Heart right ventricle (tissue), 16 donors: ENCODE measurements around the gene BHLHA9. TPM values are rescaled to one million over a fixed set of nuclear protein-coding genes. Genes with fewer than 3 reads are reported as not detected.

Experiments used
- ATAC-seq, 8 donors: fragments of 200-7000 bp; cut with Tn5 transposase; one replicate each; pipeline ENCODE4 v1.9.1; 2020; ENCODE audit warnings: mild to moderate bottlenecking in 8 of 8, moderate library complexity in 8 of 8, moderate number of reproducible peaks in 1 of 8
- DNase-seq, 2 donors: peaks; one replicate each; pipeline ENCODE4 v3.0.0-alpha.2; 2020
- H3K27ac ChIP-seq, 10 donors: fragments of 200-600 bp; sonication (generic) in 2 of 10; one replicate each; pipeline versions ENCODE4 v1.5.0 to v1.8.0; 2020 to 2022; ENCODE audit warnings: mild to moderate bottlenecking in 3 of 10
- H3K27me3 ChIP-seq, 7 donors: fragments of 200-600 bp; one replicate each; pipeline ENCODE4 v1.8.0; 2021 to 2022; ENCODE audit warnings: mild to moderate bottlenecking in 2 of 7
- H3K36me3 ChIP-seq, 9 donors: fragments of 200-600 bp; sonication (generic) in 1 of 9; one replicate each; pipeline versions ENCODE4 v1.5.0 to v1.8.0; 2020 to 2022; ENCODE audit warnings: mild to moderate bottlenecking in 2 of 9
- H3K4me1 ChIP-seq, 9 donors: fragments of 200-600 bp; sonication (generic) in 1 of 9; one replicate each; pipeline versions ENCODE4 v1.5.0 to v1.8.0; 2020 to 2022; ENCODE audit warnings: mild to moderate bottlenecking in 4 of 9
- H3K4me3 ChIP-seq, 10 donors: fragments of 200-600 bp; sonication (generic) in 2 of 10; one replicate each; pipeline versions ENCODE4 v1.5.0 to v1.8.0; 2020 to 2022; ENCODE audit warnings: mild to moderate bottlenecking in 7 of 10, moderate library complexity in 2 of 10
- H3K9me3 ChIP-seq, 11 donors: fragments of 200-600 bp in 10 of 11; sonication (generic) in 2 of 11; one replicate each; pipeline versions ENCODE4 v1.5.0 to v1.8.0; 2013 to 2022; ENCODE audit warnings: mild to moderate bottlenecking in 2 of 11, control low read depth in 1 of 11, moderate library complexity in 1 of 11
- WGBS, 2 donors: extraction: QIAGEN DNeasy Blood & Tissue Kit; methylation state at CpG; one replicate each; pipeline ENCODE4 v1.1.7; 2013; ENCODE audit warnings: inconsistent platforms in 1 of 2; 5-methylcytosine and 5-hydroxymethylcytosine counted together
- intact Hi-C, 10 donors: fragments of 100-400 bp; cut with DNase I; formaldehyde crosslinking; loops; one replicate each; pipeline versions ENCODE4 v1.11.1 to v1.14.2; 2022
- polyA plus RNA-seq, 2 donors: library from polyadenylated mRNA; stranded (reverse); fragments of 200-250 nt; gene quantifications; one replicate each; pipeline ENCODE4 v1.2.3, GENCODE V29; 2013
- total RNA-seq, 10 donors: library from RNA; stranded (reverse); fragmentation: NEBNext Ultra II Directional in 3 of 10; extraction: Animal tissue kit (Norgen Biotek cat#: 25700) in 3 of 10; gene quantifications; one replicate each; pipeline versions ENCODE4 v1.2.1 to v1.2.4, GENCODE V29; 2021 to 2023
- TF ChIP-seq, protein P1 (sequence below), 9 donors: fragments of 200-600 bp; sonication (generic) in 2 of 9; IDR thresholded peaks; one replicate each; pipeline versions ENCODE4 v1.5.0 to v1.8.0; 2021 to 2022; ENCODE audit warnings: antibody characterized with exemption in 9 of 9, mild to moderate bottlenecking in 5 of 9, moderate library complexity in 1 of 9
- donor health status: Arrhythmogenic right ventricular cardiomyopathy.
- donor health status: ischemic (EF 13 %, LVEDD 7.1; RV severe dilation, severe dysfunction).
- donor health status: healthy with polysubstance abuse.
- donor health status: DM: no; HTN: yes; CAD: no.
- donor health status: DM: no; HTN: no; CAD: no.
- donor health status: ischemic (EF 25% LVEDD 6.9; RV normal size, moderate dysfunction).
- donor health status: ischemic (EF 25% LVEDD 5.7; RV mildly dilated, moderate dysfunction).
- donor health status: healthy.
- donor health status: DM: yes; HTN: yes; CAD: no.
- donor health status: Ischemic cardiomyopathy.
- donor health status: ischemic (EF 35%, LVEDD 5.7; RV mildly dilated, moderate dysfunction).
- donor health status: nonischemic (EF 11% LVEDD 7.7; RV severe dilation, severe dysfunction).
- donor health status: DM: yes; HTN: yes; CAD: no.
- donor health status: PGD.
- donor health status: ischemic (EF 29% LVEDD 5.4; RV normal size, mild dysfunction).
- donor health status: nonischemic (EF 23%, LVEDD 6.1; RV moderate dilation, normal function).

BHLHA9 gene
- total and polyA plus RNA-seq, 12 donors: 0.30 to 0.37 TPM; not detected in 10

GRCh38 chr17:1300371-1300905 is 30.2 kb downstream of the BHLHA9 start:
- ATAC-seq (peak in 2 of 8 donors; percentile 6 to 32), DNase-seq (no peak)
- TF ChIP-seq, protein P1, sequence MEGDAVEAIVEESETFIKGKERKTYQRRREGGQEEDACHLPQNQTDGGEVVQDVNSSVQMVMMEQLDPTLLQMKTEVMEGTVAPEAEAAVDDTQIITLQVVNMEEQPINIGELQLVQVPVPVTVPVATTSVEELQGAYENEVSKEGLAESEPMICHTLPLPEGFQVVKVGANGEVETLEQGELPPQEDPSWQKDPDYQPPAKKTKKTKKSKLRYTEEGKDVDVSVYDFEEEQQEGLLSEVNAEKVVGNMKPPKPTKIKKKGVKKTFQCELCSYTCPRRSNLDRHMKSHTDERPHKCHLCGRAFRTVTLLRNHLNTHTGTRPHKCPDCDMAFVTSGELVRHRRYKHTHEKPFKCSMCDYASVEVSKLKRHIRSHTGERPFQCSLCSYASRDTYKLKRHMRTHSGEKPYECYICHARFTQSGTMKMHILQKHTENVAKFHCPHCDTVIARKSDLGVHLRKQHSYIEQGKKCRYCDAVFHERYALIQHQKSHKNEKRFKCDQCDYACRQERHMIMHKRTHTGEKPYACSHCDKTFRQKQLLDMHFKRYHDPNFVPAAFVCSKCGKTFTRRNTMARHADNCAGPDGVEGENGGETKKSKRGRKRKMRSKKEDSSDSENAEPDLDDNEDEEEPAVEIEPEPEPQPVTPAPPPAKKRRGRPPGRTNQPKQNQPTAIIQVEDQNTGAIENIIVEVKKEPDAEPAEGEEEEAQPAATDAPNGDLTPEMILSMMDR (IDR thresholded peaks at IDR 0.05): no peak
- Histone ChIP-seq H3K27ac (peak overlapping the region in 1 of 10 donors; percentile 34), H3K4me3 (no peak overlapping the region), H3K27me3 (peaks cover 0 to 63% (median 43%) of the 10 kb centered on the region in 7 donors), H3K9me3 (no peaks in the 10 kb centered on the region), H3K36me3 (no peaks in the 10 kb centered on the region), H3K4me1 (peaks cover 0 to 9% (median 0%) of the 10 kb centered on the region in 9 donors)
- 82 to 86% methylated on average over 17 of the region's 17 CpGs for WGBS, 2 donors
- intact Hi-C loops: no loop called here

- TF ChIP-seq, protein P1 (IDR thresholded peaks at IDR 0.05): no peak
- Histone ChIP-seq H3K27ac (no peak overlapping the region), H3K9me3 (no peaks in the 10 kb centered on the region), H3K27me3 (peaks cover 0 to 58% (median 46%) of the 10 kb centered on the region in 7 donors), H3K36me3 (no peaks in the 10 kb centered on the region), H3K4me3 (no peak overlapping the region), H3K4me1 (peaks cover 0 to 9% (median 0%) of the 10 kb centered on the region in 9 donors)
- ATAC-seq: no peak
- WGBS, 2 donors: 68 to 74% methylated on average over 14 of the region's 14 CpGs
- intact Hi-C loops: no loop called here
- no peak for DNase-seq
Measured at GRCh38 chr17:1301546-1301945, 31.3 kb downstream of the BHLHA9 start.

GRCh38 chr17:1302761-1303160 is 32.5 kb downstream of the BHLHA9 start:
- peaks cover 0 to 49% (median 38%) of the 10 kb centered on the region in 7 donors for H3K27me3 ChIP-seq
- TF ChIP-seq, protein P1 (IDR thresholded peaks at IDR 0.05): no peak
- H3K4me3 ChIP-seq: no peak overlapping the region
- H3K36me3 ChIP-seq: no peaks in the 10 kb centered on the region
- intact Hi-C loops: no loop called here
- DNase-seq (no peak), ATAC-seq (no peak)
- 84% methylated on average over 18 of the region's 18 CpGs for WGBS, 2 donors
- no peak overlapping the region for H3K27ac ChIP-seq
- peaks cover 0 to 9% (median 0%) of the 10 kb centered on the region in 9 donors for H3K4me1 ChIP-seq
- no peaks in the 10 kb centered on the region for H3K9me3 ChIP-seq

GRCh38 chr17:1304522-1304921 is 34.3 kb downstream of the BHLHA9 start:
- Histone ChIP-seq H3K9me3 (no peaks in the 10 kb centered on the region), H3K36me3 (no peaks in the 10 kb centered on the region), H3K27ac (no peak overlapping the region), H3K27me3 (peaks cover 0 to 31% (median 22%) of the 10 kb centered on the region in 7 donors), H3K4me1 (no peaks in the 10 kb centered on the region), H3K4me3 (no peak overlapping the region)
- ATAC-seq: no peak
- intact Hi-C loops: no loop called here
- WGBS, 2 donors: 69 to 76% methylated on average over 5 of the region's 5 CpGs
- DNase-seq: no peak
- TF ChIP-seq, protein P1 (IDR thresholded peaks at IDR 0.05): no peak
